HG03280 (cell line): ENCODE results near the gene SMIM8.

Experiments
- ATAC-seq: cut with Tn5 transposase; IDR thresholded peaks from one replicate; pipeline ENCODE4 v1.9.1; 2021; ENCODE audit warnings: mild to moderate bottlenecking, moderate library complexity; ENCODE audit not compliant: unreplicated experiment

Gene SMIM8

GRCh38 chr6:87333591-87334181 is 11.3 kb downstream of the SMIM8 start:
- no peak for ATAC-seq

- no peak for ATAC-seq
Observed at GRCh38 chr6:87334683-87335082, 12.3 kb downstream of the SMIM8 start.

- no peak for ATAC-seq
Observed at GRCh38 chr6:87336367-87336766, 14.0 kb downstream of the SMIM8 start.

GRCh38 chr6:87340230-87340629 is 17.8 kb downstream of the SMIM8 start:
- ATAC-seq = no peak

- ATAC-seq = no peak
Observed at GRCh38 chr6:87341158-87341557, 18.8 kb downstream of the SMIM8 start.

- ATAC-seq = no peak
Observed at GRCh38 chr6:87341899-87342298, 19.5 kb downstream of the SMIM8 start.

- no peak for ATAC-seq
Observed at GRCh38 chr6:87342829-87343228, 20.4 kb downstream of the SMIM8 start.

GRCh38 chr6:87344731-87345130 is 22.3 kb downstream of the SMIM8 start, which contains the start of gene C6orf163:
TSS of gene C6orf163 (plus strand) at chr6:87344813. CDS start at chr6:87345100, 287 bp downstream.
- no peak for ATAC-seq

GRCh38 chr6:87346700-87347099 is 24.3 kb downstream of the SMIM8 start:
- ATAC-seq = no peak

GRCh38 chr6:87349896-87350295 is 27.5 kb downstream of the SMIM8 start:
- no peak for ATAC-seq

GRCh38 chr6:87350516-87350915 is 28.1 kb downstream of the SMIM8 start:
- ATAC-seq = no peak

- ATAC-seq = no peak
Observed at GRCh38 chr6:87351583-87351982, 29.2 kb downstream of the SMIM8 start.

GRCh38 chr6:87356181-87356580 is 33.8 kb downstream of the SMIM8 start:
- ATAC-seq = no peak

GRCh38 chr6:87357479-87358196 is 35.2 kb downstream of the SMIM8 start:
- ATAC-seq = no peak

- no peak for ATAC-seq
Observed at GRCh38 chr6:87364602-87365252, 42.3 kb downstream of the SMIM8 start.

- no peak for ATAC-seq
Observed at GRCh38 chr6:87366072-87366827, 43.9 kb downstream of the SMIM8 start.

GRCh38 chr6:87366899-87367298 is 44.5 kb downstream of the SMIM8 start:
- no peak for ATAC-seq

- no peak for ATAC-seq
Observed at GRCh38 chr6:87373377-87373776, 51.0 kb downstream of the SMIM8 start.

GRCh38 chr6:87375315-87375714 is 52.9 kb downstream of the SMIM8 start:
- no peak for ATAC-seq

GRCh38 chr6:87376643-87377042 is 54.3 kb downstream of the SMIM8 start:
- no peak for ATAC-seq

- peak; percentile 50 for ATAC-seq
Observed at GRCh38 chr6:87378947-87379346, 56.6 kb downstream of the SMIM8 start.
